H9 (cell line): ENCODE results near the gene HMGCS2. TPM values are rescaled to one million over a fixed set of nuclear protein-coding genes. Genes with fewer than 3 reads are reported as not detected.

ENCODE experiments used
- DNase-seq: peaks from one replicate; pipeline ENCODE4 v3.0.0-alpha.2; 2017
- H2AFZ ChIP-seq: one replicate; pipeline ENCODE4 v1.6.1; 2013; ENCODE audit warnings: mild to moderate bottlenecking, low read length, control low read depth, moderate library complexity
- H2AK5ac ChIP-seq: 2 replicates; pipeline ENCODE4 v1.6.1; 2013; ENCODE audit warnings: low read length, control low read depth, mixed read lengths; ENCODE audit not compliant: insufficient read length
- H2BK120ac ChIP-seq: one replicate; pipeline ENCODE4 v1.6.1; 2013; ENCODE audit warnings: low read depth, mild to moderate bottlenecking, low read length, control low read depth, inconsistent platforms; ENCODE audit not compliant: poor library complexity, severe bottlenecking
- H2BK12ac ChIP-seq: 2 replicates; pipeline ENCODE4 v1.6.1; 2013; ENCODE audit warnings: low read length, control low read depth, mixed read lengths, low read depth; ENCODE audit not compliant: insufficient read length
- H2BK15ac ChIP-seq: 2 replicates; pipeline ENCODE4 v1.6.1; 2013; ENCODE audit warnings: low read depth, low read length, control low read depth
- H2BK20ac ChIP-seq: one replicate; pipeline ENCODE4 v1.6.1; 2013; ENCODE audit warnings: low read depth, mild to moderate bottlenecking, low read length, control low read depth, inconsistent platforms; ENCODE audit not compliant: poor library complexity, severe bottlenecking
- H2BK5ac ChIP-seq: 2 replicates; pipeline ENCODE4 v1.6.1; 2013; ENCODE audit warnings: low read length, control low read depth, mixed read lengths; ENCODE audit not compliant: insufficient read length
- H3K14ac ChIP-seq: 2 replicates; pipeline ENCODE4 v1.6.1; 2013; ENCODE audit warnings: low read length, control low read depth; ENCODE audit not compliant: insufficient read depth
- H3K18ac ChIP-seq: 2 replicates; pipeline ENCODE4 v1.6.1; 2013; ENCODE audit warnings: low read depth, mild to moderate bottlenecking, mixed read lengths, low read length, control low read depth; ENCODE audit not compliant: insufficient read length
- H3K23ac ChIP-seq: 2 replicates; pipeline ENCODE4 v1.6.1; 2013; ENCODE audit warnings: low read length, control low read depth, mixed read lengths, low read depth; ENCODE audit not compliant: insufficient read length
- H3K23me2 ChIP-seq: 2 replicates; pipeline ENCODE4 v1.6.1; 2013; ENCODE audit warnings: low read depth, mild to moderate bottlenecking, mixed read lengths, low read length, control low read depth; ENCODE audit not compliant: insufficient read length, poor library complexity, severe bottlenecking
- H3K27ac ChIP-seq: 2 replicates; pipeline ENCODE4 v1.5.1; 2013; ENCODE audit warnings: low read length, control low read depth, mixed read lengths, low read depth; ENCODE audit not compliant: insufficient read length
- H3K27me3 ChIP-seq: 2 replicates; pipeline ENCODE4 v1.6.1; 2013; ENCODE audit warnings: low read length, control low read depth, inconsistent platforms; ENCODE audit not compliant: insufficient read depth
- H3K4ac ChIP-seq: 2 replicates; pipeline ENCODE4 v1.6.1; 2013; ENCODE audit warnings: low read depth, mild to moderate bottlenecking, control low read depth, inconsistent platforms, low read length, moderate library complexity
- H3K4me1 ChIP-seq: 2 replicates; pipeline ENCODE4 v1.6.1; 2013; ENCODE audit warnings: low read length, control low read depth, inconsistent platforms; ENCODE audit not compliant: insufficient read depth
- H3K4me2 ChIP-seq: 2 replicates; pipeline ENCODE4 v1.6.1; 2013; ENCODE audit warnings: low read length, control low read depth, mixed read lengths; ENCODE audit not compliant: insufficient read length, insufficient read depth
- H3K56ac ChIP-seq: 2 replicates; pipeline ENCODE4 v1.6.1; 2013; ENCODE audit warnings: low read depth, mild to moderate bottlenecking, mixed read lengths, low read length, control low read depth; ENCODE audit not compliant: insufficient read length
- H3K79me1 ChIP-seq: 2 replicates; pipeline ENCODE4 v1.6.1; 2013; ENCODE audit warnings: low read depth, mild to moderate bottlenecking, moderate library complexity, low read length, control low read depth, inconsistent platforms; ENCODE audit not compliant: insufficient read depth, poor library complexity, severe bottlenecking
- H3K79me2 ChIP-seq: 2 replicates; pipeline ENCODE4 v1.6.1; 2013; ENCODE audit warnings: low read length, control low read depth, inconsistent platforms; ENCODE audit not compliant: insufficient read depth
- H3K9ac ChIP-seq: 2 replicates; pipeline ENCODE4 v1.6.1; 2013; ENCODE audit warnings: low read length, control low read depth, mixed read lengths; ENCODE audit not compliant: insufficient read length; ENCODE audit errors: extremely low read depth
- H3K9me3 ChIP-seq: one replicate; pipeline ENCODE4 v1.6.1; 2013; ENCODE audit warnings: low read depth, low read length, inconsistent platforms; ENCODE audit not compliant: control insufficient read depth
- H3T11ph ChIP-seq: one replicate; pipeline ENCODE4 v1.6.1; 2013; ENCODE audit warnings: mild to moderate bottlenecking, low read length, control low read depth, inconsistent platforms
- H4K20me1 ChIP-seq: one replicate; pipeline ENCODE4 v1.6.1; 2013; ENCODE audit not compliant: control insufficient read depth, insufficient read length, insufficient read depth
- H4K5ac ChIP-seq: 2 replicates; pipeline ENCODE4 v1.6.1; 2013; ENCODE audit warnings: low read depth, mild to moderate bottlenecking, mixed read lengths, low read length, control low read depth; ENCODE audit not compliant: insufficient read length
- H4K8ac ChIP-seq: replicated peaks from 2 replicates; pipeline ENCODE4 v1.6.1; 2013; ENCODE audit warnings: low read length, control low read depth, mixed read lengths, low read depth; ENCODE audit not compliant: insufficient read length
- H4K91ac ChIP-seq: 2 replicates; pipeline ENCODE4 v1.6.1; 2013; ENCODE audit warnings: low read depth, mild to moderate bottlenecking, moderate library complexity, mixed read lengths, low read length, control low read depth; ENCODE audit not compliant: insufficient read length
- H3K27ac Mint-ChIP-seq, 3 experiments: 2 replicates in 2 of 3; 3 replicates in 1 of 3; pipeline ENCODE4 v1.8.0; 2020 to 2021; ENCODE audit warnings: mixed read lengths in 3 of 3, mild to moderate bottlenecking in 1 of 3, moderate library complexity in 1 of 3
- H3K27me3 Mint-ChIP-seq: 2 replicates; pipeline ENCODE4 v1.8.0; 2021; ENCODE audit warnings: low read depth, mild to moderate bottlenecking, moderate library complexity, mixed read lengths
- H3K36me3 Mint-ChIP-seq, 3 experiments: 2 replicates in 2 of 3; 3 replicates in 1 of 3; pipeline ENCODE4 v1.8.0; 2020 to 2021; ENCODE audit warnings: low read depth in 3 of 3, mixed read lengths in 3 of 3; ENCODE audit not compliant: insufficient read depth in 1 of 3
- H3K4me1 Mint-ChIP-seq, 2 experiments: 2 replicates each; pipeline ENCODE4 v1.8.0; 2020; ENCODE audit warnings: mixed read lengths in 2 of 2
- H3K4me3 Mint-ChIP-seq, 2 experiments: 2 replicates in 1 of 2; 3 replicates in 1 of 2; pipeline ENCODE4 v1.8.0; 2020 to 2021; ENCODE audit warnings: mild to moderate bottlenecking in 2 of 2, mixed read lengths in 2 of 2, moderate library complexity in 1 of 2
- H3K9me3 Mint-ChIP-seq, 2 experiments: 2 replicates in 1 of 2; 3 replicates in 1 of 2; pipeline ENCODE4 v1.8.0; 2020; ENCODE audit warnings: mild to moderate bottlenecking in 2 of 2, mixed read lengths in 2 of 2, moderate library complexity in 1 of 2
- CTCF ChIP-seq: fragments of 200-600 bp; sonication (generic); conservative IDR thresholded peaks from 3 replicates; pipeline ENCODE4 v1.8.0; 2021; ENCODE audit warnings: antibody characterized with exemption, mild to moderate bottlenecking
- WGBS: extraction: QIAGEN DNeasy Blood & Tissue Kit; methylation state at CpG from one replicate; pipeline ENCODE4 v1.1.7; 2013; ENCODE audit warnings: missing lambda C conversion rate, low lambda C conversion rate, mixed read lengths; ENCODE audit not compliant: insufficient read length; ENCODE audit errors: extremely low coverage; 5-methylcytosine and 5-hydroxymethylcytosine counted together
- total RNA-seq: library from RNA; stranded (reverse); gene quantifications from 2 replicates; pipeline ENCODE4 v1.2.1, GENCODE V29; 2021

HMGCS2 gene
- total RNA-seq, 1 experiment from 2014 or later, result not detected

DNA sequence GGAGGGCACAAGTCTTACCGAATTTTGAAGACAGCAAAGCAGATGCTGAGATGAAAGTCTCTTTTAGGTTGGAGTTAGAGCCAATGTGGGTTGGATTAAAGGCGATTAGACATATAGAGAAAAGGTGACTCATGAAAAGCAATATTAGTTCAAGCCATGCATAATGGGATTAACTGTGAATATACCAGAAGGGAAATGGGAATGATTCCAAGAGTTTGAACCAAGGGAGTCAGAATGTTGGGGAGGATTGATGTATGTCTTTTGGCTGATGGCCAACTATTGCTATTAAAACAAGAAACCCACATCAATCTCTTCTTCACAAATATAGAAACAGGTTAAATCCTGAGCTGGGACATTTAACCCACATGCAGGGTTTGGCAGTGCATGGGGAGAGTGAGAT is 1.2 kb downstream of the HMGCS2 start:
- WGBS, result no CpG with 5 or more reads among the region's 2 CpGs
- H3K9me3 Mint-ChIP-seq, result no peaks in the 10 kb centered on the region; a peak in 1 of 5 replicates

More for the DNA sequence above, 1.2 kb downstream of the HMGCS2 start:
- Histone ChIP-seq H3K79me1 (no peaks in the 10 kb centered on the region), H3K4me2 (no peak overlapping the region), H3T11ph (no peak overlapping the region), H3K4ac (no peak overlapping the region), H2AFZ (no peak overlapping the region), H2BK20ac (no peak overlapping the region), H3K27ac (no peak overlapping the region), H2BK15ac (no peak overlapping the region), H3K23ac (no peak overlapping the region), H4K5ac (no peak overlapping the region), H2BK12ac (no peak overlapping the region), H3K14ac (no peak overlapping the region), H2BK5ac (no peak overlapping the region), H2AK5ac (no peak overlapping the region), H2BK120ac (no peak overlapping the region), H3K27me3 (no peaks in the 10 kb centered on the region), H3K23me2 (no peaks in the 10 kb centered on the region), H4K91ac (no peak overlapping the region), H3K9me3 (no peaks in the 10 kb centered on the region), H3K18ac (no peak overlapping the region), H3K56ac (no peak overlapping the region), H3K9ac (no peak overlapping the region), H3K4me1 (no peaks in the 10 kb centered on the region), H4K20me1 (no peaks in the 10 kb centered on the region), H3K79me2 (no peaks in the 10 kb centered on the region), H4K8ac (no peak overlapping the region)
- no peak for TF ChIP-seq CTCF
- no peak for DNase-seq
- H3K4me3 Mint-ChIP-seq, result no peak overlapping the region
- H3K4me1 Mint-ChIP-seq, result peaks cover 6 to 7% of the 10 kb centered on the region in 2 experiments; a peak in 1 of 4 replicates
- H3K36me3 Mint-ChIP-seq, result no peaks in the 10 kb centered on the region
- H3K27ac Mint-ChIP-seq, result no peak overlapping the region
- H3K27me3 Mint-ChIP-seq, result peaks cover 7% of the 10 kb centered on the region
